Mucosa of descending colon (tissue), 3 donors: ENCODE data around the gene CRACR2A. TPM values are rescaled to one million over a fixed set of nuclear protein-coding genes. Genes with fewer than 3 reads are reported as not detected.
A peak's percentile ranks its signal among the peaks of the same experiment; 100 is the strongest.

ENCODE experiments used
- ATAC-seq: fragments of 200-7000 bp; cut with Tn5 transposase; one replicate; pipeline ENCODE4 v1.9.1; 2020; ENCODE audit warnings: mild to moderate bottlenecking, moderate library complexity
- DNase-seq, 3 donors: peaks; one replicate each; pipeline ENCODE4 v3.0.0-alpha.2; 2020
- H3K36me3 ChIP-seq: fragments of 200-600 bp; one replicate; pipeline ENCODE4 v1.8.0; 2021; ENCODE audit warnings: low read depth, mild to moderate bottlenecking
- H3K4me1 ChIP-seq: fragments of 200-600 bp; one replicate; pipeline ENCODE4 v1.8.0; 2021; ENCODE audit warnings: low read depth, mild to moderate bottlenecking
- H3K4me3 ChIP-seq: fragments of 200-600 bp; one replicate; pipeline ENCODE4 v1.8.0; 2021; ENCODE audit warnings: mild to moderate bottlenecking
- H3K9me3 ChIP-seq: fragments of 200-600 bp; one replicate; pipeline ENCODE4 v1.8.0; 2021; ENCODE audit warnings: mild to moderate bottlenecking
- intact Hi-C, 2 donors: fragments of 100-400 bp; cut with DNase I in 1 of 2; cut with micrococcal nuclease in 1 of 2; formaldehyde crosslinking; loops; one replicate each; pipeline versions ENCODE4 v1.11.0 to v1.11.1; 2022; cut with DNase I, micrococcal nuclease
- total RNA-seq, 3 donors: library from RNA; stranded (reverse); fragmentation: NEBNext Ultra II Directional in 2 of 3; extraction: Animal tissue kit (Norgen Biotek cat#: 25700) in 2 of 3; gene quantifications; one replicate each; pipeline versions ENCODE4 v1.2.1 to v1.2.4, GENCODE V29; 2021 to 2023
- TF ChIP-seq, protein P1 (sequence below): fragments of 200-600 bp; IDR thresholded peaks from one replicate; pipeline ENCODE4 v1.8.0; 2022; ENCODE audit warnings: antibody characterized with exemption, mild to moderate bottlenecking
- donor health status: DM: no; HTN: no; CAD: no; lungs with moderate emphysema.
- donor health status: DM: no; HTN: no; CAD: no.
- donor health status: DM: no; HTN: yes; CAD: no.

Gene CRACR2A
- total RNA-seq, 3 donors from 2014 or later: 26.9 to 72.5 (median 69.7) TPM

DNA sequence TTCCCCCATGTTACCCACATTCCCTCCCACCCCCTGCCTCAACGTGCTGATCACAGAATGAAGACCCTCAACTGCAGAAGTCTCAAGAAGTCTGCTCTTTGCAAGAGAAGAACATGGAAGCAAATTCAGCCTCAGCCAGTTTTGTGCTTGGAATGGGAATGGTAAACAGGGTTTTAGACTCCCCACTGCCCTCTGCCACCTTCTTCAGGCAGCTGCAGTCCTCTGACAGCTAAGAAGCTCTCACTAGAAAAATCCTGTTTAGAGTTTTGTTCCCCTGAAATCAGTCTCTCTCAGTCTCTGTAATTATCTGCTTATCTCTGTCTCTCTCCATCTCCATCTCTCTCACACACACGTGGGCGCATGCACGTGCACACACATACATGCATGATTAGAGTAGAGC, 85.4 kb downstream of the CRACR2A start:
- no peak overlapping the region for H3K4me3 ChIP-seq
- H3K36me3 ChIP-seq: no peaks in the 10 kb centered on the region
- H3K9me3 ChIP-seq: no peaks in the 10 kb centered on the region
- ATAC-seq: no peak
- TF ChIP-seq, protein P1, sequence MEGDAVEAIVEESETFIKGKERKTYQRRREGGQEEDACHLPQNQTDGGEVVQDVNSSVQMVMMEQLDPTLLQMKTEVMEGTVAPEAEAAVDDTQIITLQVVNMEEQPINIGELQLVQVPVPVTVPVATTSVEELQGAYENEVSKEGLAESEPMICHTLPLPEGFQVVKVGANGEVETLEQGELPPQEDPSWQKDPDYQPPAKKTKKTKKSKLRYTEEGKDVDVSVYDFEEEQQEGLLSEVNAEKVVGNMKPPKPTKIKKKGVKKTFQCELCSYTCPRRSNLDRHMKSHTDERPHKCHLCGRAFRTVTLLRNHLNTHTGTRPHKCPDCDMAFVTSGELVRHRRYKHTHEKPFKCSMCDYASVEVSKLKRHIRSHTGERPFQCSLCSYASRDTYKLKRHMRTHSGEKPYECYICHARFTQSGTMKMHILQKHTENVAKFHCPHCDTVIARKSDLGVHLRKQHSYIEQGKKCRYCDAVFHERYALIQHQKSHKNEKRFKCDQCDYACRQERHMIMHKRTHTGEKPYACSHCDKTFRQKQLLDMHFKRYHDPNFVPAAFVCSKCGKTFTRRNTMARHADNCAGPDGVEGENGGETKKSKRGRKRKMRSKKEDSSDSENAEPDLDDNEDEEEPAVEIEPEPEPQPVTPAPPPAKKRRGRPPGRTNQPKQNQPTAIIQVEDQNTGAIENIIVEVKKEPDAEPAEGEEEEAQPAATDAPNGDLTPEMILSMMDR: no peak
- intact Hi-C loops: no loop called here
- no peak for DNase-seq
- no peaks in the 10 kb centered on the region for H3K4me1 ChIP-seq

GRCh38 chr12:3666441-3666840, 86.5 kb downstream of the CRACR2A start:
- Histone ChIP-seq H3K9me3 (no peaks in the 10 kb centered on the region), H3K36me3 (no peaks in the 10 kb centered on the region), H3K4me1 (no peaks in the 10 kb centered on the region), H3K4me3 (no peak overlapping the region)
- intact Hi-C loops: no loop called here
- ATAC-seq (no peak), DNase-seq (no peak)
- TF ChIP-seq, protein P1: no peak

GRCh38 chr12:3662521-3662921, 90.4 kb downstream of the CRACR2A start:
- no peak for DNase-seq
- H3K9me3 ChIP-seq: no peaks in the 10 kb centered on the region
- ATAC-seq: no peak
- H3K36me3 ChIP-seq: no peaks in the 10 kb centered on the region
- no peaks in the 10 kb centered on the region for H3K4me1 ChIP-seq
- H3K4me3 ChIP-seq: no peak overlapping the region
- TF ChIP-seq, protein P1: no peak
- intact Hi-C loops: no loop called here

DNA sequence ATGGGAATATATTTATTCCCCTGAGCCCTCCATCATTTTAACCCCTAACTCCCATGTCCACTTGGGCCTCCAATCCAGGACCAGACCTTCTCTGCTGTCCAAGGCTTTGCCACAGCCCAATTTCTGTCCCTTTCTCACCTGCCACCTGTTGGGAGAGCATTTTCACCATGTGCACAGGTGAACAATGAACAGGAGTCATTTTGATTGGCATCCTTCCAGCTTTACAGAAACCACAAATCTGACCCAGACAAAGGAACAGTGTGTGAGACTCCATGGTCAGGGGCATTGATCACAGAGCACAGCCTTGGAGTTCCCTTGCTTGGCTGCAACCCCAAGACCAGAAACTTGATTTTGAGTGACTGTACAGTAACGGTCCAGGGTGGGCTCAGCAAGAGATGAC, 91.9 kb downstream of the CRACR2A start:
- intact Hi-C loops: no loop called here

DNA sequence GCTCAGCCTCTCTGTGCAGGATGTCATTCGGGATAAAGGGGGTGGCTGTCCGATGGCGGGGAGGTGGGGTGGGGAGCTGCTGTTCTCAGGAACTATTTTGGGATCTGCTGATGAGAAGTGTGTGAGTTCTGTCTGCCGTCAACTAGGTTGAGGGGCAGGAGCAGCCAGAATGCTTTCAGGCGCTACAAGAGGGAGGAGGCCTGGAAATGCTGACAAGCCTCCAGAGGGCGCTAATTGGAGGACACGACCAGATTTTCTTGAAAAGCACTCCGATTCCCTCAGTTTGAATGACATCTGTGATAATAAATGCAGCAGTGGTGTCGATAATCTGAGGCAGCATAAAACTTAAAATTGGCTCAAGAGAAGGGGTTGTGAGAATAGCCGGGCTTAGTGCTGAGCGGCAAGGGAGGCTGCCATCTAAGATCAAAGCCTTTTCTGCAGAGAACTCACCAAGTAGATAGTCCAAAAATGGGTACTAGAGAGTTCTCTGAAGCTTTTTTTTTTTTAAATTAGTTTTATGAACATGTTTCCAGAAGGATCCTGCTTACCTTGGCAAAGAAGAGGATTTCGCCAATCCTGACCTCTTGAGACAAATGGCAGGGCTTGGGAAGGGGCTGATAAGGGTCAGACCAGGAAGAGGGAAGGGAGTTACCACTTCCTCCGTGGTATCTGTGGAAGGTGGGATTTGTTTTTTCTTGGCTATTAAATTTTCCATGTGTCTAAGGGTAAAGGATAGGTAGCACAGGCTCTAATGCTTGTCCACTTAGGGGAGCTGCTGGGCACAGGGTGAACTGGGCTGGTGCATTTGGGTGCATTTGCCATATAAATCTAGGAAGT, 94.4 kb downstream of the CRACR2A start:
- Histone ChIP-seq H3K9me3 (no peaks in the 10 kb centered on the region), H3K4me3 (no peak overlapping the region), H3K36me3 (no peaks in the 10 kb centered on the region), H3K4me1 (no peaks in the 10 kb centered on the region)
- peak in 2 of 3 donors; percentile 40 to 59 for DNase-seq
- intact Hi-C loops: loop anchor here (5.0 to 10.0 kb wide), 2 partner anchors 116 to 119 kb away; no protein-coding TSS in a partner anchor
- ATAC-seq: peak; percentile 60
- TF ChIP-seq, protein P1: no peak

More for the DNA sequence above, 91.9 kb downstream of the CRACR2A start:
- Histone ChIP-seq H3K4me1 (no peaks in the 10 kb centered on the region), H3K9me3 (no peaks in the 10 kb centered on the region), H3K4me3 (no peak overlapping the region), H3K36me3 (no peaks in the 10 kb centered on the region)
- TF ChIP-seq, protein P1: no peak
- DNase-seq (no peak), ATAC-seq (peak; percentile 49)
